ENCODE results near the gene SSTR4.
A peak's percentile ranks its signal among the peaks of the same experiment; 100 is the strongest.

SSTR4 gene

DNA sequence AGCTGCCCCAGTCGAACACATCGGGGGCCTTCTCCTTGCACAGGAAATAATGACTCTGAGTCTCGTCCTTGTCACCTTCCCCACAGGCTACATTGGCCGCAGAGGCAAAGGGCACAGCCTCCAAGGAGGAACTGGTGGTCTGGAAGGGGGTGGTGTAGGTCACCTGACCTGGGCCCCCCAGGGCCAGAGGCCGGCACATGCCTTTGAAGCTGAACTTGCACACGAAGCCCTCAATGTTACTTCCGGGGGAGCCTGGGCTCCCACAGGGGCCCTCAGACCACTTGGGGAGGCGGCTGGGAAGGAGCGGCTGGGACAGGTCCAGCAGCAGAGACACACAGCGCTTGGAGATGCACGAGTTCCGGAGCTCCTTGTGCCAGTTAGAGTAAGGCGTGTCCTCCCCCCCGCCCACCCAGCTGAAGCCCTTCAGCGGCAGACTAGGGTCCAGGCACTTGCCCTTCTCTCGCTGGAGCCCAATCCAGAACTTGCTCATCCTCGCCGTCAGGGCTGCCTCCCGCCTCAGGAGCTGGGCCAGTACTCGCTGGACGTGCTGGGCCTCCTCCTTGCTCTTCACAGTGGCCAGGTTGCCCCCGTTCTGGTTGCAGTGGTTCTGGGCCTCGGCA is 50.4 kb downstream of the SSTR4 start:
- H3K4me1 Mint-ChIP-seq (ENCODE audit: low read depth): peaks cover 92% of the 10 kb centered on the region
- no peaks in the 10 kb centered on the region for H3K27me3 Mint-ChIP-seq
- H3K36me3 Mint-ChIP-seq (ENCODE audit: low read depth): peaks cover 21% of the 10 kb centered on the region
- peak overlapping the region; percentile 98 for H3K27ac Mint-ChIP-seq
- peak overlapping the region; percentile 79 for H3K4me3 Mint-ChIP-seq
- intact Hi-C loops (cut with micrococcal nuclease): loop anchor here (2.0 to 5.0 kb wide), 4 partner anchors 17 to 62 kb away; no protein-coding TSS in a partner anchor
- H3K9me3 Mint-ChIP-seq: no peaks in the 10 kb centered on the region

DNA sequence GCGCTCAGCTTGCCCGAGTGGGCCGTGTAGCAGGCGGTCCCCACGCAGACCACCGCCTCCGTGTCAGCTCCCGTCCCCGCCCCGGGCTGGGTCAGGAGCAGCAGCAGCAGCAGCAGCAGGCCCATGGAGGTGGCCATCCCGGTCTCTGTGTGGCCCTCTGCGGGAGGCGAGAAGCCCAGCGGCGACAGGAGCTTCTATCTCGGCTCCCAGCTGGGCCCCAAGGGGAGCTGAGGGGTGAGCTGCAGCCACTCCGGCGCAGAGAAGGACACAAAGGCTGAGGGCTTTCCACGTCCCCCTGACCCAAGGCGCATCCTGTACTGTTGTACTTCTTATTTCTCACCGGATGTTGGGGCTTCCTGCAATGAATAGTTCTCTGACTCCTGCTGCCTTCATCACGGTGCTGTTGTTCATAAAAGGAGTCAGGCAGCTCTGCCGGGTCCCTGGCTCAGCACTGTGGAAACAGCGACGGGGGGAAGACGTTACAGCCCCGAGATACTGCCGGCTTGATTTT is 51.0 kb downstream of the SSTR4 start, which contains the start of gene CD93:
Gene CD93 (minus strand): TSS at position 269 of the 511 bp plus-strand sequence. CDS start 132 bp downstream, at position 137.
- intact Hi-C loops (cut with micrococcal nuclease): loop anchor here (2.0 to 5.0 kb wide), 4 partner anchors 17 to 61 kb away; no protein-coding TSS in a partner anchor
- Mint-ChIP-seq H3K4me1 (ENCODE audit: low read depth) (peaks cover 90% of the 10 kb centered on the region), H3K27me3 (no peaks in the 10 kb centered on the region), H3K4me3 (peak within 1 kb of the TSS; percentile 79), H3K36me3 (ENCODE audit: low read depth) (peaks cover 15% of the 10 kb centered on the region), H3K9me3 (no peaks in the 10 kb centered on the region), H3K27ac (peak within 1 kb of the TSS; percentile 98)

DNA sequence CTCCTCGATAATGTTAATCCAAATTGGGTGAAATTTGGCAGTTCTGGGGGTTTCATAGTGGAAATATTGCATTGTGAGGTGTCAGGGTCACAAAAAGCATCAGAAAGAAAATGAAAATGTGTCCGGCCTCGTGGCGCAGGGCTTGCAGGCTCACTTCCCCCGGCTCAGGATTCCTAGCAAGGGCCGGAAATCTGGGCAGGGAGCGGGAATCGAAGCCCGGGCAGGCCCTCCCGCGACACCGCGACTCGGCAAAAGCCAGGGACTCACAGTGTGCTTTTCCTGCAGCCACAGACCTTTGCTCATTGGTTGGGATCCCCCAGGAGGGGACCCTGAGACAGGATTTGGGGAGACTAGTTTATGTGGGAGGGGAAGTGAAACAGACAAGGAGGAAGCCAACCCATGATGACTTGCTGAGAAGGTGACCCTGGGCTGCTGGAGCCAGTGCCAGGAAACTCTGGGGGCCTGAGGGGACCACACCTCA is 51.9 kb downstream of the SSTR4 start:
- H3K36me3 Mint-ChIP-seq (ENCODE audit: low read depth): peaks cover 6% of the 10 kb centered on the region
- H3K4me1 Mint-ChIP-seq (ENCODE audit: low read depth): peaks cover 89% of the 10 kb centered on the region
- H3K9me3 Mint-ChIP-seq: no peaks in the 10 kb centered on the region
- intact Hi-C loops (cut with micrococcal nuclease): loop anchor here (2.0 to 5.0 kb wide), 4 partner anchors 16 to 60 kb away; no protein-coding TSS in a partner anchor
- peak overlapping the region; percentile 79 for H3K4me3 Mint-ChIP-seq
- no peaks in the 10 kb centered on the region for H3K27me3 Mint-ChIP-seq
- peak overlapping the region; percentile 98 for H3K27ac Mint-ChIP-seq

DNA sequence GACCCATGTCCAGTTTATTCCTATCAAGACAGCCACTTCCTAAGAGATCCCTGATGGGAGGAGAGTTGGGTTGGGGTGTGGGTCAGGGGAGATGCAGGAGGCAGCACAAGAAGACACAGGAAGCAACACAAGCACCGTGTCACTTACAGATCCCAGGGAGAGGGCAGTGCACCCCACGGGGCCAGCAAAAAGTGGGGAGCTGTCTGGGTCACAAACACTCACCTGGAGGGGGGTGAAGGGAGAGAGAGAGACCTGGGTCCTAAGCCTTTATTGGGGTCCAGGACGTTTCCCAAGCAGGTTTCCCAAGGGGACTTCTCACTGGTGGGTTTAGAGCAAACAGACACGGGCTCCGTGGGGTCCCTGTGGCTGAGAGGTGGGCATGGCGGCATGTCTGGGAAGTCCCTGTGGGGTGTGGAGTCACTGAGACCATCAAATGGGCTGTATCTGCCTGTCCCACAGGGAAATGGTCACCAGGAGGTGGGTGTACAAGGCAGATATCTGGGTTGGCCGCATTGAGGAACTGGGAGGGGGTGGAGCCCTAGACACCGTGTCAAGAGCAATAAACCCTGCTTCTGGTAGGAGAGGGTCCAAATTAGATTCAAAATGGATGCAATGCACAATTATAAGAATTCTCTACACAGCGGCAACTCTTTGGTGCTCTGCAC is 52.6 kb downstream of the SSTR4 start:
- Mint-ChIP-seq H3K9me3 (no peaks in the 10 kb centered on the region), H3K27ac (peak overlapping the region; percentile 98), H3K36me3 (ENCODE audit: low read depth) (no peaks in the 10 kb centered on the region), H3K4me1 (ENCODE audit: low read depth) (peaks cover 85% of the 10 kb centered on the region), H3K27me3 (no peaks in the 10 kb centered on the region), H3K4me3 (peak overlapping the region; percentile 79)
- intact Hi-C loops (cut with micrococcal nuclease): loop anchor here (2.0 to 5.0 kb wide), 4 partner anchors 15 to 60 kb away; no protein-coding TSS in a partner anchor

Data from dendritic cell treated with granulocyte-macrophage colony-stimulating factor and Interleukin-4, amounts not matched to agents 40 ng/mL and 50 ng/mL, for 4 days (primary cell).